CD4-positive, alpha-beta T cell (primary cell): Measurements from ENCODE around the gene MYH15. TPM values are rescaled to one million over a fixed set of nuclear protein-coding genes. Genes with fewer than 3 reads are reported as not detected.

Experiments
- ATAC-seq: fragments of 200-7000 bp; cut with Tn5 transposase; one replicate; pipeline ENCODE4 v1.10.0; 2022; ENCODE audit warnings: mild to moderate bottlenecking; ENCODE audit not compliant: poor library complexity
- CTCF ChIA-PET: fragments of 350-600 bp; sonication (Branson Sonifier 250); formaldehyde crosslinking; loops from one replicate; lab custom pipeline; 2021; ENCODE audit warnings: antibody characterized with exemption, inconsistent platforms; lab: Charles Lee
- POLR2A ChIA-PET: fragments of 350-600 bp; sonication (Branson Sonifier 250); formaldehyde crosslinking; loops from one replicate; lab custom pipeline; 2021; ENCODE audit warnings: antibody characterized with exemption, inconsistent platforms; lab: Charles Lee
- DNase-seq, 14 experiments: peaks; one replicate each; pipeline ENCODE4 v3.0.0-alpha.2; 2013 to 2020; ENCODE audit warnings: mixed read lengths in 2 of 14
- H3K27ac ChIP-seq, 2 donors: one replicate each; pipeline versions ENCODE4 v1.5.1 to v1.7.0; 2013; ENCODE audit warnings: low read length in 2 of 2, low read depth in 1 of 2, mild to moderate bottlenecking in 1 of 2
- H3K27me3 ChIP-seq, 2 experiments: 1 replicate in 1 of 2; 2 replicates in 1 of 2; pipeline versions ENCODE4 v1.6.1 to v1.7.0; 2013; ENCODE audit warnings: low read length in 2 of 2, control low read depth in 1 of 2, mild to moderate bottlenecking in 1 of 2, moderate library complexity in 1 of 2; ENCODE audit not compliant: insufficient read depth in 2 of 2, control insufficient read depth in 1 of 2
- H3K36me3 ChIP-seq: one replicate; pipeline ENCODE4 v1.6.1; 2013; ENCODE audit warnings: low read length, control low read depth; ENCODE audit not compliant: insufficient read depth
- H3K4me1 ChIP-seq: one replicate; pipeline ENCODE4 v1.6.1; 2013; ENCODE audit warnings: low read length, control low read depth; ENCODE audit not compliant: insufficient read depth
- H3K4me3 ChIP-seq: one replicate; pipeline ENCODE4 v1.5.1; 2013; ENCODE audit warnings: mild to moderate bottlenecking, low read length, moderate library complexity
- H3K9me3 ChIP-seq, 2 experiments: 1 replicate in 1 of 2; 2 replicates in 1 of 2; pipeline versions ENCODE4 v1.6.1 to v1.7.0; 2013; ENCODE audit warnings: low read length in 2 of 2, mild to moderate bottlenecking in 2 of 2, control low read depth in 1 of 2, moderate library complexity in 1 of 2; ENCODE audit not compliant: control insufficient read depth in 1 of 2, insufficient read depth in 1 of 2
- H3K27ac Mint-ChIP-seq: one replicate; pipeline ENCODE4 v1.8.0; 2020; ENCODE audit warnings: mixed read lengths
- H3K27me3 Mint-ChIP-seq: one replicate; pipeline ENCODE4 v1.8.0; 2021; ENCODE audit warnings: mixed read lengths
- H3K36me3 Mint-ChIP-seq: one replicate; pipeline ENCODE4 v1.8.0; 2021; ENCODE audit warnings: low read depth, mixed read lengths
- H3K4me1 Mint-ChIP-seq: one replicate; pipeline ENCODE4 v1.8.0; 2021; ENCODE audit warnings: low read depth, mixed read lengths
- H3K4me3 Mint-ChIP-seq: one replicate; pipeline ENCODE4 v1.8.0; 2020; ENCODE audit warnings: mild to moderate bottlenecking, mixed read lengths
- H3K9me3 Mint-ChIP-seq: one replicate; pipeline ENCODE4 v1.8.0; 2020; ENCODE audit warnings: mixed read lengths
- CTCF ChIP-seq: fragments of 200-600 bp; IDR thresholded peaks from one replicate; pipeline ENCODE4 v1.8.0; 2022; ENCODE audit warnings: antibody characterized with exemption, mild to moderate bottlenecking
- intact Hi-C, 2 experiments: fragments of 100-400 bp; cut with DNase I in 1 of 2; cut with micrococcal nuclease in 1 of 2; formaldehyde crosslinking; loops; one replicate each; pipeline versions ENCODE4 v1.15.1 to v1.9.0; 2023 to 2025; cut with DNase I, micrococcal nuclease
- total RNA-seq, 174 experiments: library from RNA in 2 of 174; stranded (reverse) in 2 of 174; gene quantifications; one replicate each; pipeline ENCODE4 v1.2.3 and lab custom pipeline; 2021 to 2026

The MYH15 gene
- total RNA-seq, 2 experiments from 2014 or later: 0.05 to 0.08 TPM

DNA sequence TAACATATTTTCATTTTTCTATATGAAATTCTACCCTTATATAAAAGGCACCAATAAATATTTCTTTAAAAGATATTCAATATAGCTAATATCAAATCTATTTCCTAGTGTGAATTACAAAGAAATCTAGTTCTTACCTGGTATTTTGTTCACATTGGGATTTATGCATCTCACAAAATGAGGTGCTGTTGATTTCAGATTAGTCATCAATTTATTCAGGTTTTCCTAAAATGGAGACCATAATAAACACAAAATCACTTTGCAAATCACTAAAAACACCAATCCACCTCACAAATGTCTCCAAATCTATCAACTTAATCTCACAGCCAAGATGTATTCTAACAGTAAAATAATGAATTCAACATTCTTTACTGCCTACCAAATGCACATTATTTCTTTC, 51.2 kb downstream of the MYH15 start:
- H3K27ac Mint-ChIP-seq: no peak overlapping the region

DNA sequence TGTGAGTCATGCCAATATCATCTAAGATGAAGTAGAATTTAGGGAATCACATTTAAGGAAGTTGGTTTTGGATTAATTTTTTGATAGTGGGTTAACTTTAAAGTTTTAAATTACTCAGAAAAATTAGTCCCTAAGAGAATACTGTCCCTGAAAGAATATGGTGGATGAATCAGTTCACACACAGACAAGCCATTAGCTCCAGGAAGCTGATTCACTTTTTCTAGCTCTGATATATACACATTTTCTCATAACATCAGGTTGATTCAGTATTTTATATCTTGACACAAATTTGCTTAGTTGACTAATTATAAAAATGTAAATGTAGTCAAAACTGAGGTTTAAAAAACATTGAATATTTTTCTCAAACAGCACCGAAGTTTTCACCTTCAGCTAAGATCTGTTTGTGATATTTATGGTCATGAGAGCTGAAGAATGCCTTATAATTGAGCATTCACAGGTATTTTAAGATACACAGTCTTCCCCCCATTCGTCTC, 55.1 kb downstream of the MYH15 start:
- intact Hi-C loops: no loop called here
- no peak overlapping the region for H3K4me3 Mint-ChIP-seq
- H3K4me1 ChIP-seq: no peaks in the 10 kb centered on the region
- H3K36me3 Mint-ChIP-seq: no peaks in the 10 kb centered on the region
- H3K27ac ChIP-seq: no peak overlapping the region
- TF ChIP-seq CTCF: no peak
- no peaks in the 10 kb centered on the region for H3K4me1 Mint-ChIP-seq
- no peak for ATAC-seq
- peaks cover 3% of the 10 kb centered on the region for H3K9me3 Mint-ChIP-seq
- H3K27ac Mint-ChIP-seq: no peak overlapping the region
- DNase-seq: no peak
- H3K36me3 ChIP-seq: no peaks in the 10 kb centered on the region
- H3K9me3 ChIP-seq: no peaks in the 10 kb centered on the region
- no peaks in the 10 kb centered on the region for H3K27me3 ChIP-seq
- H3K4me3 ChIP-seq: no peak overlapping the region
- H3K27me3 Mint-ChIP-seq: peaks cover 7% of the 10 kb centered on the region
- ChIA-PET POLR2A (no interaction called here), CTCF (no interaction called here)

More for the DNA sequence above, 51.2 kb downstream of the MYH15 start:
- Mint-ChIP-seq H3K27me3 (peaks cover 7% of the 10 kb centered on the region), H3K4me3 (no peak overlapping the region), H3K4me1 (no peaks in the 10 kb centered on the region), H3K9me3 (peaks cover 3% of the 10 kb centered on the region), H3K36me3 (no peaks in the 10 kb centered on the region)
- Histone ChIP-seq H3K9me3 (no peaks in the 10 kb centered on the region), H3K4me3 (no peak overlapping the region), H3K36me3 (no peaks in the 10 kb centered on the region), H3K27me3 (no peaks in the 10 kb centered on the region), H3K27ac (no peak overlapping the region), H3K4me1 (no peaks in the 10 kb centered on the region)
- ChIA-PET POLR2A (interaction anchor here (0.9 kb wide), 1 partner anchor 19 kb away, joined by 4 read pairs; no protein-coding TSS in a partner anchor), CTCF (interaction anchor here (1.2 kb wide), 1 partner anchor 18 kb away, joined by 5 read pairs; no protein-coding TSS in a partner anchor)
- intact Hi-C loops: no loop called here
- DNase-seq (no peak), ATAC-seq (no peak)
- no peak for TF ChIP-seq CTCF

GRCh38 chr3:108453565-108453964, 56.8 kb downstream of the MYH15 start:
- no peaks in the 10 kb centered on the region for H3K27me3 ChIP-seq
- no peak overlapping the region for H3K4me3 Mint-ChIP-seq
- no peaks in the 10 kb centered on the region for H3K9me3 ChIP-seq
- ATAC-seq (no peak), DNase-seq (no peak)
- no peaks in the 10 kb centered on the region for H3K36me3 ChIP-seq
- peaks cover 7% of the 10 kb centered on the region for H3K9me3 Mint-ChIP-seq
- ChIA-PET CTCF (no interaction called here), POLR2A (no interaction called here)
- no peaks in the 10 kb centered on the region for H3K4me1 ChIP-seq
- TF ChIP-seq CTCF: no peak
- no peak overlapping the region for H3K4me3 ChIP-seq
- intact Hi-C loops: no loop called here
- no peaks in the 10 kb centered on the region for H3K4me1 Mint-ChIP-seq
- H3K27me3 Mint-ChIP-seq: peaks cover 7% of the 10 kb centered on the region
- H3K36me3 Mint-ChIP-seq: no peaks in the 10 kb centered on the region
- no peak overlapping the region for H3K27ac Mint-ChIP-seq
- H3K27ac ChIP-seq: no peak overlapping the region
